ENCODE data around the gene MCAT.

DNA sequence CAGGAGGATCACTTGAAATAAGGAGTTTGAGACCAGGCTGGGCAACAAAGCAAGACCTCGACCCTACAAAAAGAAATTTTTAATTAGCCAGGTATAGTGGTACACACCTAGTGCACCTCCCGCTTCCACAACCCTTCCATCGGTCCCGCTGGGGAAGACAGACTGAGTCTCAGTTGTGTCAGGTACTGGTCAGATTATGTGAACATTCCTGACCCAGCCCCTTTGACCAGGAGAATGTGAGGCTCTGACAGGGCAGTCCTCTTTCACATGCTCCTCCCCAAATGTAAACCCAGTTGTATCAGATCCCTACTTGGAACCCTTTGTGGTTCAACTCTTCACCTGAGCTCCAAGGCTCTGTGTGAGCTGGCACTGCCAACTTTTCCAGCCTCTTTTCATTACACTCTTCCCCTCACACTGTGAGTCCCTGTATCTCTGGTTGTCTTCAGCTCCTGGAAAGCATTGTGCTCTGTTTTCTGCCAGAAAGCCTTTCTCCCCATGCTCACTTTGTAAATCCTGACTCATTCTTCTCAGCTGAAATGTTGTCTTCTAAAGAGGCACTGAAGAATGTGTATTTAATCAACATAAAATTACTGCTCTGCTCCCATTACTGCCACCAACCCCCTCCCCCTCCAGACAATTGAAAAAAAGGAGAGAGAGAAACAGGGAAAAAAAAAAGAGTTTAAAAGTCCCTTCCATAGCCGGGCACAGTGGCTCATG is 45.8 kb upstream of the MCAT start:
- TF ChIP-seq, protein P1, sequence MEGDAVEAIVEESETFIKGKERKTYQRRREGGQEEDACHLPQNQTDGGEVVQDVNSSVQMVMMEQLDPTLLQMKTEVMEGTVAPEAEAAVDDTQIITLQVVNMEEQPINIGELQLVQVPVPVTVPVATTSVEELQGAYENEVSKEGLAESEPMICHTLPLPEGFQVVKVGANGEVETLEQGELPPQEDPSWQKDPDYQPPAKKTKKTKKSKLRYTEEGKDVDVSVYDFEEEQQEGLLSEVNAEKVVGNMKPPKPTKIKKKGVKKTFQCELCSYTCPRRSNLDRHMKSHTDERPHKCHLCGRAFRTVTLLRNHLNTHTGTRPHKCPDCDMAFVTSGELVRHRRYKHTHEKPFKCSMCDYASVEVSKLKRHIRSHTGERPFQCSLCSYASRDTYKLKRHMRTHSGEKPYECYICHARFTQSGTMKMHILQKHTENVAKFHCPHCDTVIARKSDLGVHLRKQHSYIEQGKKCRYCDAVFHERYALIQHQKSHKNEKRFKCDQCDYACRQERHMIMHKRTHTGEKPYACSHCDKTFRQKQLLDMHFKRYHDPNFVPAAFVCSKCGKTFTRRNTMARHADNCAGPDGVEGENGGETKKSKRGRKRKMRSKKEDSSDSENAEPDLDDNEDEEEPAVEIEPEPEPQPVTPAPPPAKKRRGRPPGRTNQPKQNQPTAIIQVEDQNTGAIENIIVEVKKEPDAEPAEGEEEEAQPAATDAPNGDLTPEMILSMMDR (IDR thresholded peaks at IDR 0.05 in 8 of 11, conservative IDR thresholded peaks at IDR 0.05 in 3 of 11), result no peak
- no peak for TF ChIP-seq POLR2A (IDR thresholded peaks at IDR 0.05)
